GM06990 (cell line): ENCODE measurements around the gene YAF2.

ENCODE experiments used
- DNase-seq: peaks from one replicate; pipeline ENCODE4 v3.0.0-alpha.2; 2011; ENCODE audit not compliant: insufficient read length; ENCODE audit errors: extremely low read depth
- H3K27me3 ChIP-seq: replicated peaks from 2 replicates; pipeline ENCODE4 v1.6.0; 2011; ENCODE audit warnings: low read length; ENCODE audit not compliant: control insufficient read depth, insufficient read depth
- H3K36me3 ChIP-seq: 2 replicates; pipeline ENCODE4 v1.5.1; 2011; ENCODE audit warnings: low read length; ENCODE audit not compliant: control insufficient read depth, insufficient read depth
- H3K4me3 ChIP-seq: replicated peaks from 2 replicates; pipeline ENCODE4 v1.5.1; 2011; ENCODE audit warnings: low read depth, mild to moderate bottlenecking, control low read depth, low read length
- TF ChIP-seq, protein P1 (sequence below): IDR thresholded peaks from 2 replicates; pipeline ENCODE4 v1.5.1; 2011; ENCODE audit warnings: low read length, control low read depth, mild to moderate bottlenecking, inconsistent platforms; ENCODE audit not compliant: insufficient read depth, poor library complexity, severe bottlenecking

Gene YAF2

DNA sequence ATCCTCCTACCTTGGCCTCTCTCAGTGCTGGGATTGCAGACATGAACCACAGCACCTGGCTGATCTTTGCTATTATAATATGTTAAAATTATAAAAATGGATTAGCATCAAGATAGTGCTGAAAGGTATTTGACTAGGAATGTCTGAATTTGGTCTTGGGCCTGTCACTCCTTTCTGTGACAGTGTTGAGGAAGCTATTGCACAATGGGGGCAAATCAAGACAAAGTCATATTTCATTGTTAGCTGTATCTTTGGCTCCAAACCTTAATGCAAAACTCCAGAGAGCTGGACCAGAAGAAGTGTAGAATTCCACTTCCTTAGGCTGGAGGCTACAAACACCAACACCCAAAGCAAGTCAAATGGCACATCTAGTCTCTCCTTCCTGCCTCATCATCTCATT lies 45.7 kb upstream of the YAF2 start:
- no peak for DNase-seq

DNA sequence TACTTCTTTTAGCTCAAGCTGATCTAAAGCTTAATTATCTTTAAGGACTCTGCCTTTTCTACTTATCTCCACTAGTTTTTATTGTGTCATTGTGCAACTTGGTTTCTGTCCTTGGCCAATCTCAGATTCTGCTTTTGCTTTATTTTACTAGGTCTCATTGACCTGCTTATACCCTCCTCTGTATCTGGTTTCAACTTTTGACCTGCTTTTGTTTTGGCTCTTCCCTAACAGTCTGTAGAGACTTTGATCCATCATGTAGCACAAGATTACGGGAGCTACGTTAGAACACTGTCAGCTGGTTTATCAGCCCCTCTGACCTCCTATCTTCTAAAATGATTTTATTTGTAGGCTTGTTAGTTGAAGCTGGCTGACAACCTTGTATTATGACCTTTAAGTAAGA lies 44.2 kb upstream of the YAF2 start:
- no peaks in the 10 kb centered on the region for H3K36me3 ChIP-seq
- DNase-seq = no peak
- H3K4me3 ChIP-seq = no peak overlapping the region
- TF ChIP-seq, protein P1, sequence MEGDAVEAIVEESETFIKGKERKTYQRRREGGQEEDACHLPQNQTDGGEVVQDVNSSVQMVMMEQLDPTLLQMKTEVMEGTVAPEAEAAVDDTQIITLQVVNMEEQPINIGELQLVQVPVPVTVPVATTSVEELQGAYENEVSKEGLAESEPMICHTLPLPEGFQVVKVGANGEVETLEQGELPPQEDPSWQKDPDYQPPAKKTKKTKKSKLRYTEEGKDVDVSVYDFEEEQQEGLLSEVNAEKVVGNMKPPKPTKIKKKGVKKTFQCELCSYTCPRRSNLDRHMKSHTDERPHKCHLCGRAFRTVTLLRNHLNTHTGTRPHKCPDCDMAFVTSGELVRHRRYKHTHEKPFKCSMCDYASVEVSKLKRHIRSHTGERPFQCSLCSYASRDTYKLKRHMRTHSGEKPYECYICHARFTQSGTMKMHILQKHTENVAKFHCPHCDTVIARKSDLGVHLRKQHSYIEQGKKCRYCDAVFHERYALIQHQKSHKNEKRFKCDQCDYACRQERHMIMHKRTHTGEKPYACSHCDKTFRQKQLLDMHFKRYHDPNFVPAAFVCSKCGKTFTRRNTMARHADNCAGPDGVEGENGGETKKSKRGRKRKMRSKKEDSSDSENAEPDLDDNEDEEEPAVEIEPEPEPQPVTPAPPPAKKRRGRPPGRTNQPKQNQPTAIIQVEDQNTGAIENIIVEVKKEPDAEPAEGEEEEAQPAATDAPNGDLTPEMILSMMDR = no peak
- no peaks in the 10 kb centered on the region for H3K27me3 ChIP-seq

More for the DNA sequence above, 45.7 kb upstream of the YAF2 start:
- H3K36me3 ChIP-seq = no peaks in the 10 kb centered on the region
- TF ChIP-seq, protein P1 = no peak
- no peaks in the 10 kb centered on the region for H3K27me3 ChIP-seq
- H3K4me3 ChIP-seq = no peak overlapping the region

DNA sequence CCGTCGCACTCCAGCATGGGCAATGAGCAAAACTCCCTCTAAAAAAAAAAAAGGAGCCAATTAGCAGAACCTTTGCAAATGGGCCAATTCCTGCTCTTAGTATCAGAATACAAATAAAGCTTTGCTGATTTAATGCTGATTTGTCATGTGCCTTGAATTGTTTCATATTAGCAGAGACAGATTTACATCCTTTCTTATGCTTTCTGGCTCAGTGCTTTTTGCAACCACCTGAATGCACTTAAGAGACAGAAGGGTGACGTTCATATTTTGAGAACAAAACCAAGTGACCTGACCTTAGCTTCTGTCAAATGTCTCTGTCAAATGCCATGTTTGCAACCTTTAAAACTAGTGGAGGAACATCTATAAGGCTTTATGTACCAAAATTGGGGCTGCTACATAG lies 43.8 kb upstream of the YAF2 start:
- TF ChIP-seq, protein P1 = no peak

GRCh38 chr12:42281278-42281677 lies 43.2 kb upstream of the YAF2 start:
- no peak for DNase-seq
- TF ChIP-seq, protein P1 = no peak
- H3K36me3 ChIP-seq = no peaks in the 10 kb centered on the region
- H3K4me3 ChIP-seq = no peak overlapping the region
- H3K27me3 ChIP-seq = no peaks in the 10 kb centered on the region

More for the DNA sequence above, 43.8 kb upstream of the YAF2 start:
- no peaks in the 10 kb centered on the region for H3K36me3 ChIP-seq
- H3K27me3 ChIP-seq = no peaks in the 10 kb centered on the region
- DNase-seq = no peak
- H3K4me3 ChIP-seq = no peak overlapping the region

DNA sequence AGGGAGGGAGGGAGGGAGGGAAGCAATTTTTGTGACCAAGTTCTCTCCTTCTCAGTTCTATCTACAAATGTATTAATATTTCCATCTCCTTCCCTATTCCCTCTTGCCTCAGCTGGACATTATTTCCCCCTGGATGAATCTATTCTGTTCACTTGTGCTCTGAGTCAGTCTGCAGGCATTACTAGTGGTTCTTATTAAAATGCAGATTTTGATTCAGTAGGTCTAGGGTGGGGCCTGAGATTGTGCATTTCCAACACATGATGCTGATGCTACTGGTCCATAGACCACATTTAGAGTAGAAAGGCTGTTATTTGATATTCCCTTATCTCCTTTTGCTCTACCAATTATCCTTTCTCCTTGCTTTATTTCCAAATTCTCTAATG lies 40.1 kb upstream of the YAF2 start:
- TF ChIP-seq, protein P1 = no peak
- Histone ChIP-seq H3K27me3 (no peaks in the 10 kb centered on the region), H3K36me3 (no peaks in the 10 kb centered on the region), H3K4me3 (no peak overlapping the region)
- DNase-seq = no peak
